SIG-M5 treated with dmso at 0.1 percent for 504 hours (cell line): Measurements from ENCODE around the gene COLEC12.

ENCODE experiments used
- DNase-seq: peaks from one replicate; lab custom pipeline; 2025; ENCODE audit not compliant: unreplicated experiment; lab: John Stamatoyannopoulos, UW

Gene COLEC12

DNA sequence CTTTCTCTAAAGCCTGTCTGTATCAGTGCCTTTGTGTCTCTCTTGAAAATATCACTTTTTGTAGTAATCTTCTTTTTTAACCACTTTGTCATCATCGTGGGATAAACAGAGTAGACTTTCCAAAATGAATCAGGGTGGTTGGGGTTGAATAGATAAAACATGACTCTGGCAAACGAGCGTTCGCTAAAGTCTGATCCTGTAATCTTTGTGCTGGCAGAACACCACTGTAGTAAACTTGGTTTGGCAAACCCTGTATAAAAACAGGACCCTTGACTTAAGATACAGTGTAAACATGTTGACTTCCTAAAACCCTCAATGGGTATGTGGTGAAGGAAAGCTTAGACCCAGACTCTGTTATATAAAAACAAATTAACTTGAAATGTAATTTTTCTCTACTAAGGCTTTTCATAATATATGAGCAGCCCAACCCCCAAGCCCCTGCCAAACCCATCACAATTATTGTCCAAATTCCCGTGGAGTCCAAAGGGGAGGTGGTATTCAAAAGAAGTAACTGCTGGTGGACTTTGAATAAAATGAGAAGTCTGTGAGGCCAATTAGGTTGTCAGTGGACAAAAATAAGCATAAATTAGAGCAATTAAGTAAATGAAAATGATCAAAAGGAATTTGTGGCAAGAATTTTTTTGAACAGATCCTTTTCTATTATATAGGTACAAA, 52.2 kb downstream of the COLEC12 start:
- DNase-seq = no peak

- DNase-seq = no peak
These were observed 53.5 kb downstream of the COLEC12 start for GRCh38 chr18:446941-447560.

DNA sequence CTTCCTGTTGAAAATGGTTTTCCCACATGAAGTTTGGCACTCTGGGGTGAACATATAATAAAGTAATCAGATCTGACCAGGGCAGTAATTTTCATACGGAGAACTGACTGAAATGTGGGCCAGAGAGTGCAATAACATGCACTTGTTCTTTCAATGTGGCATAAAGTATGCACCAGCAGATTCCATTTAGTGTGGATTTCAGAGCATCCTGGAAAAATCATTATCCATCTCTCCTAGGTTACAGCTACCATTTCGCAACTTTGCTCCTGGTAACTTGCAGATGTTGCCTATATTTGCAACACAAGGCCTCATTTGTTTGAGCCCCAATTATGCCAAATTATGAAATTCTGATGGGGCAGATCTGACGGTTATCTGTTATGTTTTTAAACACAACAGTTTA, 55.4 kb downstream of the COLEC12 start:
- no peak for DNase-seq

GRCh38 chr18:438571-438970, 61.9 kb downstream of the COLEC12 start:
- DNase-seq = no peak

DNA sequence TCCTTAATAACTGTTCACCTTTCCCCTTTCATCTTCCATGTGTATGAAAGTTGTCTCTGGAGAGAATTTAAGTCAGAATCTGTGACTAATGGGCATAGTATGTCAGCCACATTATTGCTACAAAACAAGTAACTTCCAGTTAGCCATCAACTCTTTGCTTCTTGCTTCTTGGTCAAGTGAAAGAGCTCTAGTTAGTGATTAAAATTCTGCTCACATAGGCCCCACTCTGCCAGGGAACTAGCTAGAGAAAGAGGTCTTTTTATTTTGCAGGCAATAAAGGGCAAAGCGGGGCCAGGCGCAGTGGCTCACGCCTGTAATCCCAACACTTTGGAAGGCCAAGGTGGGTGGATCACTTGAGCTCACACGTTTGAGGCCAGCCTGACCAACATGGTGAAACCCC, 64.6 kb downstream of the COLEC12 start:
- no peak for DNase-seq

DNA sequence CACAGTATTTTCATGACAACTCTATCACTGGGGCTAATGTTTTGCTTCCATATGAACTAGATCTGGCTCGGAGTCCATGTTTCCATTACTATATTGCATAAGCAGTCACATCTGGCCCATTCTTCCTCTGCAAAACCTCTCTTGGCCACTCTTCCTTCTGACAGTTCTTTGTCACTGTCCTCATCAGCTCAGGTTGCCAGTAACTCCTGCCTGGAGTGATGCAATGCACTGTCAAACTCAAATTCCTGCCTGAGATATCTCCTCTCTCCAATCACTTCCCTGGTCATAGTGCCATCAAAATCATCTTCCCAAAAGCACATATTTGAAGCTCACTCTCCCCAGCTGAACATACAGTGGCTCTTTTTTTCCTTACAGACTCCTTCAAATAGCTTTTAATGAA, 66.1 kb downstream of the COLEC12 start:
- no peak for DNase-seq

DNA sequence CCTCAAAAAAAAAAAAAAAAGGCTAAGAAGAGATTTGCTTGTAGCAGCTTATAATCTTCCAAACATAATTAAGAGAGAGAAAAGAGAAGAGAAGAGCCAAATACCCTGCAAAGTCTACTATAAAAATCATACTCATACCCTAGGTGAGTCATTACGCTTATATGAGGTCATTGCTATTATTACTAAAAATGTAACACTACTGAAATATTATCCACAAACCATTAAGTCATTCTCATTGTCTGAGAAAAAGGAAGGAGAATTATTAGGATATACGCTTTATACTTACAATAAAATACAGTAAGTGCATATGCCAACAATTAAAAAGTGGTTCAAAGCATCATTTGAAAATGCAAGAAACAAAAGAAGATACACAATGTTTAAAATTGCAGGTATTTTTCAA, 66.5 kb downstream of the COLEC12 start:
- no peak for DNase-seq

- DNase-seq = no peak
These were observed 67.2 kb downstream of the COLEC12 start for GRCh38 chr18:433298-433697.

DNA sequence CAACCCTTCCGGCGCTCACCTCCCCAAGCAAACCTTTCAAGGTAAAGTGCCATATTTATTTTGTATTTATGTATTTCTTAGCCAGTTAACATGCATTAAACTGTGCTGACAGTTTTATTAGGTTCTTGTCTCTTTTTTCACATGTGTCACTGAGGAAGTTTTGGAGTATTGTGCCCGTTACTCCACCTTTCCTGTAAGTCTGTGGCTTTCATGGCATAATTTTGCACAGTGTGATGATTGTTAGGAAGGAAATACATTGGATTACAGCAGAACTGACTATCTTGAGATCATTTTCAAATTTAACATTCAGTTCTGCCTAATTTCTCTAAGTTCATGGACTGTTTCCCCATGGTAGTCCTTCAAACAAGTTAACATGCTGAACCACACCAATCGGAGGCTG, 67.7 kb downstream of the COLEC12 start:
- no peak for DNase-seq

DNA sequence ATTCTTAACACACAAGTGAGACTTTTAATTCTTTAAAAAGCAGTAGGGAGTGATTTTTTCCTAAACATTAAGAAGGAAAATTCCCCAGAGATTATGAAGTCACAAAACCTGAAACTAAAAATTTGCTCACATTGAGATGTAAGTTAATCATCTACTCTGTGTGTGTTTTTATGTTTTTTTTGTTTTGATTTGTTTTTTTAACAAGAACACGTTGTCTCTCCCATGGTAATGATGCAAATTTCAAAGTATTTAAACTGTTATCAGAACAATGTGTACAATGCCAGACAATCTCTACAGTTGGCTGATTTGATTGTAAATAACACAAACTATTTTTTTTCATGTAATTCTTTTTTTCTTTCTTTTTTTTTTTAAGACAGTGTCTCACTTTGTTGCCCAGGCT, 71.5 kb downstream of the COLEC12 start:
- DNase-seq = no peak

- no peak for DNase-seq
These were observed 73.5 kb downstream of the COLEC12 start for GRCh38 chr18:427005-427404.

GRCh38 chr18:425106-425745, 75.3 kb downstream of the COLEC12 start:
- no peak for DNase-seq

GRCh38 chr18:424668-425067, 75.8 kb downstream of the COLEC12 start:
- no peak for DNase-seq

DNA sequence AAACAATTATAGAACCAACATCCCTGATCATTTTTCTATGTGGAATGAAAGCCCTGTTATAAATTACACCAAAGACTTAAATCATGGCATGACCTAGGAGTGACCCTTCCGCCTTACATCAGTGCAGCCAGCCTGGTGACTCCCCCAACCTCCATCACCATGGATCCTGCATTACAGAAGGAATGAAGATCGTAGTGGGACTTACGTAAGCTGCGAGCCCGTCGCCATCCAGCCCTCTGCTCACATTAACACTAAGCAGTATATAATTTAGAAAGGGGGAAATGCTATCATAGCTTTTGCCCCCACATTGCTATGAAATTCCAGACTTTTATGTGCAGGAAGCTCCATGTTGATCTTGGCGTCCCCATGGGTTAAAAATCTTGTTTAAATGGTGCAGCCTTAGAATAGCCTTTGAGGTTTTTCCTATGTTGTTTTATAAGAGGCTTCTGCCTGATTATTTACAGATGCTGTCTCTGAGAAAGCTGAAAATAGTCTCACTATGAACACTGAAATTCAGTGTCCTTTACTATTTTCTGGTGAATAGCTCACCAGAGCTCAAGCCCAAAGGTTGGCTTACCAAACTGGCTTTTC, 76.3 kb downstream of the COLEC12 start:
- DNase-seq = no peak

- no peak for DNase-seq
These were observed 77.5 kb downstream of the COLEC12 start for GRCh38 chr18:422966-423365.

GRCh38 chr18:421247-422155, 79.0 kb downstream of the COLEC12 start:
- no peak for DNase-seq

GRCh38 chr18:420661-421246, 79.7 kb downstream of the COLEC12 start:
- DNase-seq = no peak

DNA sequence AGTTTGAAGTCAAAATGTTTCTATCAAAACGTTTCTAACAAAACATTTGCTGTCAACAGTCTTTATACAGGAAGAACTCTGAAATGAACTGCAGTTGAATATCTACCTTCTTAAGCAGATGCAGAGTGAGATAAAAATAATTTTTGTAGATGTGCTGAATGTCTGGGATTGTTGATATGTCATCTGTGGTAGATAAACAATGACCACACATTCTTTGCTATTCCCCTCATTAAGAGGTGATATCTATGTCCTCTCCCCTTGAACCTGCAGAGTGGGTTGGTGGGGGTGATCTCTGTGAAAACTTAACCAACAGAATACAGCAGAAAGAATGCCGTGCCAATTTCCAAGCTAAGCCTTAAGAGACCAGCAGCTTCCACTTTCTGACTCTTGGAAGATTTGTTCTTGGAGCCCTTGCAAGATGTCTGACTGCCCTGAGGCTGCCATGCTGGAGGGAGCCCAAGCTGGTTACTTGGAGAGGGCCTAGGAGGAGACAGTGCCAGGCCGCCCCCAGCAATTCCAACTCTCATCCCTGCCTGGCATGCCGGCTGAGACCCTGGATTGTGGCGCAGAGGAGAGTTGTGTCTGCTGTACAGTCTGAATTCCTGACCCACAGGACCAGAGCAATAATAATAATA, 80.8 kb downstream of the COLEC12 start:
- DNase-seq = no peak

- DNase-seq = no peak
These were observed 83.0 kb downstream of the COLEC12 start for GRCh38 chr18:417495-417894.

DNA sequence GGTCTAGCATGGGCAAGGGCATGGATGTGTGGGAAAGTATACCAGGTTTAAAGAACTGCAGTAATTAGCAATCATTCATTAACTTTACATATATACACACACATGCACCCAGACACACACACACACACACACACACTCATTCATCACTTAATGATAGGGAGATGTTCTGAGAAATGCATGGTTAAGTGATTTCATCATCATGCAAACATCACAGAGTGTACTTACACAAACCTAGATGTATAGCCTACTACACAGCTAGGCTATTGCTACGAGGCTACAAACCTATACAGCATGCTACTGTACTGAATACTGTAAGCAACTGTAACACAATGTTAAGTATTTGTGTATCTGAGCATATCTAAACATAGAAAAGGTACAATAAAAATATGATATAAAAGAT, 83.6 kb downstream of the COLEC12 start:
- no peak for DNase-seq
